HCT116 (cell line): ENCODE results near the gene FCRL1. TPM values are rescaled to one million over a fixed set of nuclear protein-coding genes. Genes with fewer than 3 reads are reported as not detected.

ENCODE experiments used
- ATAC-seq: fragments of 200-7000 bp; cut with Tn5 transposase; 2 replicates; pipeline ENCODE4 v1.9.1; 2020; ENCODE audit warnings: mild to moderate bottlenecking, moderate library complexity
- BruUV-seq: library from RNA; stranded (reverse); fragments of 400-500 nt; replicated peaks from 2 replicates; lab custom pipeline; 2021; lab: Mats Ljungman, UMichigan
- CTCF ChIA-PET: fragments of 300-600 bp; sonication (Branson Sonifier 250); formaldehyde crosslinking; loops from one replicate; lab custom pipeline; 2021; ENCODE audit warnings: antibody characterized with exemption; lab: Charles Lee
- POLR2A ChIA-PET: fragments of 300-600, 350-600 bp; sonication (Branson Sonifier 250); formaldehyde crosslinking; loops from one replicate; lab custom pipeline; 2021; ENCODE audit warnings: antibody characterized with exemption; lab: Charles Lee
- RAD21 ChIA-PET, 2 experiments: fragments of 300-600 bp; sonication (Branson Sonifier 250); formaldehyde crosslinking; loops; one replicate each; lab custom pipeline; 2023; ENCODE audit warnings: low total read pairs in 2 of 2; ENCODE audit not compliant: uncharacterized antibody in 2 of 2, unreplicated experiment in 2 of 2, low non-redundant PET in 1 of 2; lab: Charles Lee
- DNase-seq: peaks from one replicate; pipeline ENCODE4 v3.0.0-alpha.2; 2010; ENCODE audit warnings: low read depth, low spot score
- H2AFZ ChIP-seq: fragments of 200-600 bp; shearing (Covaris generic), sonication (generic); 2 replicates; pipeline ENCODE4 v1.6.1; 2017; ENCODE audit warnings: low read depth, mixed run types, mixed read lengths, antibody characterized with exemption, low read length; ENCODE audit not compliant: poor library complexity, severe bottlenecking
- H3K27ac ChIP-seq: 2 replicates; pipeline ENCODE4 v1.5.1; 2012; ENCODE audit warnings: low read depth, low read length
- H3K27me3 ChIP-seq: fragments of 200-600 bp; sonication (generic); 2 replicates; pipeline ENCODE4 v1.6.1; 2016; ENCODE audit warnings: mixed run types, low read length, mixed read lengths; ENCODE audit not compliant: insufficient read depth
- H3K36me3 ChIP-seq, 2 experiments: fragments of 200-500 bp in 1 of 2; fragments of 200-600 bp in 1 of 2; sonication (Bioruptor generic) in 1 of 2; sonication (generic) in 1 of 2; 2 replicates each; pipeline versions ENCODE4 v1.5.1 to v1.6.1; 2014 to 2016; ENCODE audit warnings: low read length in 2 of 2, inconsistent platforms in 1 of 2, mixed read lengths in 1 of 2, mixed run types in 1 of 2; ENCODE audit not compliant: insufficient read depth in 2 of 2, control insufficient read depth in 1 of 2
- H3K4me1 ChIP-seq, 2 experiments: fragments of 200-600 bp in 1 of 2; sonication (generic) in 1 of 2; 2 replicates each; pipeline versions ENCODE4 v1.5.1 to v1.6.1; 2012 to 2017; ENCODE audit warnings: low read length in 2 of 2, inconsistent platforms in 1 of 2, mild to moderate bottlenecking in 1 of 2, mixed read lengths in 1 of 2, mixed run types in 1 of 2, moderate library complexity in 1 of 2; ENCODE audit not compliant: insufficient read depth in 2 of 2, control insufficient read depth in 1 of 2
- H3K4me2 ChIP-seq: fragments of 200-600 bp; sonication (generic); 2 replicates; pipeline ENCODE4 v1.6.1; 2017; ENCODE audit warnings: mixed run types, low read length, mixed read lengths
- H3K4me3 ChIP-seq, 2 experiments: fragments of 200-600 bp in 1 of 2; sonication (generic) in 1 of 2; replicated peaks in 1 of 2; 2 replicates each; pipeline ENCODE4 v1.5.1; 2011 to 2016; ENCODE audit warnings: low read length in 2 of 2, control low read depth in 1 of 2, low read depth in 1 of 2, mild to moderate bottlenecking in 1 of 2, mixed read lengths in 1 of 2, mixed run types in 1 of 2
- H3K79me2 ChIP-seq: fragments of 200-600 bp; sonication (generic); 2 replicates; pipeline ENCODE4 v1.6.1; 2017; ENCODE audit warnings: mild to moderate bottlenecking, mixed run types, low read length, moderate library complexity, mixed read lengths; ENCODE audit not compliant: insufficient read depth
- H3K9ac ChIP-seq: fragments of 200-600 bp; sonication (generic); 2 replicates; pipeline ENCODE4 v1.6.1; 2016; ENCODE audit warnings: low read length, mixed read lengths
- H3K9me2 ChIP-seq: fragments of 200-600 bp; sonication (generic), shearing (Covaris generic); 2 replicates; pipeline ENCODE4 v1.6.1; 2017; ENCODE audit warnings: mixed run types, mild to moderate bottlenecking, moderate library complexity; ENCODE audit not compliant: insufficient read depth
- H3K9me3 ChIP-seq, 2 experiments: fragments of 200-500 bp in 1 of 2; fragments of 200-600 bp in 1 of 2; sonication (Bioruptor generic) in 1 of 2; sonication (generic) in 1 of 2; 2 replicates each; pipeline ENCODE4 v1.6.1; 2014 to 2017; ENCODE audit warnings: low read length in 2 of 2, mixed read lengths in 2 of 2, inconsistent platforms in 1 of 2, low read depth in 1 of 2, mild to moderate bottlenecking in 1 of 2, mixed run types in 1 of 2, moderate library complexity in 1 of 2; ENCODE audit not compliant: control insufficient read depth in 1 of 2, insufficient read depth in 1 of 2
- H4K20me1 ChIP-seq: fragments of 200-600 bp; sonication (generic), shearing (Covaris generic); 2 replicates; pipeline ENCODE4 v1.6.1; 2017; ENCODE audit warnings: mixed run types, mild to moderate bottlenecking, moderate library complexity; ENCODE audit not compliant: insufficient read depth
- ATF3 ChIP-seq: IDR thresholded peaks from 2 replicates; pipeline ENCODE4 v1.6.1; 2012
- CBX3 ChIP-seq: IDR thresholded peaks from 2 replicates; pipeline ENCODE4 v1.6.1; 2012; ENCODE audit warnings: low read depth
- CEBPB ChIP-seq: IDR thresholded peaks from 2 replicates; pipeline ENCODE4 v1.6.1; 2012; ENCODE audit warnings: low read depth
- EGR1 ChIP-seq: IDR thresholded peaks from 2 replicates; pipeline ENCODE4 v1.6.1; 2012; ENCODE audit warnings: low read depth
- ELF1 ChIP-seq: IDR thresholded peaks from 2 replicates; pipeline ENCODE4 v1.6.1; 2012; ENCODE audit warnings: low read depth, borderline replicate concordance
- EZH2 ChIP-seq: fragments of 200-600 bp; sonication (generic); IDR thresholded peaks from 2 replicates; pipeline ENCODE4 v1.6.1; 2017; ENCODE audit warnings: antibody characterized with exemption, mixed run types
- EZH2phosphoT487 ChIP-seq: fragments of 200-600 bp; IDR thresholded peaks from 2 replicates; pipeline ENCODE4 v1.6.1; 2018; ENCODE audit warnings: antibody characterized with exemption, borderline replicate concordance
- FOSL1 ChIP-seq: IDR thresholded peaks from 2 replicates; pipeline ENCODE4 v1.6.1; 2012; ENCODE audit warnings: low read depth
- JUND ChIP-seq: IDR thresholded peaks from 2 replicates; pipeline ENCODE4 v1.6.1; 2012
- MAX ChIP-seq: IDR thresholded peaks from 2 replicates; pipeline ENCODE4 v1.6.1; 2012
- POLR2AphosphoS5 ChIP-seq: IDR thresholded peaks from 2 replicates; pipeline ENCODE4 v1.6.1; 2011; ENCODE audit warnings: mild to moderate bottlenecking, low read depth, low read length, moderate library complexity
- RAD21 ChIP-seq: IDR thresholded peaks from 2 replicates; pipeline ENCODE4 v1.6.1; 2012; ENCODE audit warnings: low read depth, mild to moderate bottlenecking
- REST ChIP-seq: IDR thresholded peaks from 2 replicates; pipeline ENCODE4 v1.6.1; 2012; ENCODE audit warnings: low read depth
- SIN3A ChIP-seq: IDR thresholded peaks from 2 replicates; pipeline ENCODE4 v1.6.1; 2012; ENCODE audit warnings: low read depth
- SP1 ChIP-seq: IDR thresholded peaks from 2 replicates; pipeline ENCODE4 v1.6.1; 2012; ENCODE audit warnings: low read depth
- SRF ChIP-seq: IDR thresholded peaks from 2 replicates; pipeline ENCODE4 v1.6.1; 2012; ENCODE audit warnings: low read depth
- TCF7L2 ChIP-seq: IDR thresholded peaks from 2 replicates; pipeline ENCODE4 v1.7.0; 2011; ENCODE audit warnings: borderline replicate concordance, inconsistent platforms; ENCODE audit not compliant: insufficient read depth, insufficient read length; ENCODE audit errors: extremely low read depth
- ZBTB33 ChIP-seq: IDR thresholded peaks from 2 replicates; pipeline ENCODE4 v1.6.1; 2011; ENCODE audit warnings: mild to moderate bottlenecking, low read length, moderate library complexity; ENCODE audit not compliant: insufficient replicate concordance; ENCODE audit errors: extremely low read depth
- ZNF274 ChIP-seq: fragments of 200-500 bp; sonication (Bioruptor generic); IDR thresholded peaks from 2 replicates; pipeline ENCODE4 v1.6.1; 2014; ENCODE audit warnings: mild to moderate bottlenecking, low read depth, low read length, inconsistent platforms
- intact Hi-C: fragments of 100-400 bp; cut with micrococcal nuclease; formaldehyde crosslinking; loops from 2 replicates; pipeline ENCODE4 v1.10.0; 2022
- total RNA-seq: library from RNA; stranded (reverse); gene quantifications from one replicate; pipeline ENCODE4 v1.2.1, GENCODE V29; 2021; ENCODE audit not compliant: unreplicated experiment

FCRL1 gene
- total RNA-seq, 1 experiment from 2014 or later, result not detected

GRCh38 chr1:157849229-157849875 is 29.4 kb upstream of the FCRL1 start:
- H3K27ac ChIP-seq, result no peak overlapping the region
- POLR2A ChIA-PET, result no interaction called here
- no peaks in the 10 kb centered on the region for H3K9me2 ChIP-seq
- BruUV-seq, result no TSS peak
- no peak for TF ChIP-seq MAX
- TF ChIP-seq ZNF274, result no peak
- TF ChIP-seq FOSL1, result no peak
- TF ChIP-seq SRF, result no peak
- no peak for TF ChIP-seq TCF7L2
- no peak for TF ChIP-seq ZBTB33
- no peak for TF ChIP-seq ATF3
- TF ChIP-seq SIN3A, result no peak
- no peak for TF ChIP-seq CEBPB
- TF ChIP-seq REST, result no peak
- no peak for TF ChIP-seq CBX3
- no peak for TF ChIP-seq JUND
- no peak for TF ChIP-seq RAD21
- no peak for TF ChIP-seq SP1
- no peak for TF ChIP-seq EZH2
- no peak for TF ChIP-seq EGR1
- TF ChIP-seq EZH2phosphoT487, result no peak
- TF ChIP-seq POLR2AphosphoS5, result no peak
- no peak for TF ChIP-seq ELF1
- no peaks in the 10 kb centered on the region for H3K4me1 ChIP-seq
- CTCF ChIA-PET, result no interaction called here
- H3K9me3 ChIP-seq, result no peaks in the 10 kb centered on the region
- no peak overlapping the region for H3K4me3 ChIP-seq
- no peak overlapping the region for H3K4me2 ChIP-seq
- no peaks in the 10 kb centered on the region for H3K79me2 ChIP-seq
- H3K9ac ChIP-seq, result no peak overlapping the region
- no peaks in the 10 kb centered on the region for H4K20me1 ChIP-seq
- no peak overlapping the region for H2AFZ ChIP-seq
- no peaks in the 10 kb centered on the region for H3K36me3 ChIP-seq
- DNase-seq (no peak), ATAC-seq (no peak)
- peaks cover 22% of the 10 kb centered on the region for H3K27me3 ChIP-seq
- intact Hi-C loops, result no loop called here
- RAD21 ChIA-PET, result no interaction called here
